ENCODE results near the gene KRTAP1-5. TPM values are rescaled to one million over a fixed set of nuclear protein-coding genes. Genes with fewer than 3 reads are reported as not detected.
"Not testable (repeated sequence)": the region's sequence is repeated elsewhere in the genome, so short reads cannot be mapped to it uniquely, and the experiment has no call there.

Gene KRTAP1-5
- total RNA-seq (not detected), polyA plus RNA-seq (0.05 TPM)
- long read RNA-seq, donor 1, result 0 reads
- long read RNA-seq, donor 2, result 0 reads
- long read RNA-seq, donor 3, result 0 reads
- long read RNA-seq, donor 4, result 0 reads
- long read RNA-seq, donor 5, result 0 reads
- long read RNA-seq, donor 6, result 0 reads
- long read RNA-seq, donor 7, result 0 reads
- long read RNA-seq, donor 8, result 0 reads
- long read RNA-seq, donor 9, result 0 reads
- long read RNA-seq, donor 10, result 0 reads

GRCh38 chr17:41026715-41027471 is at the start of gene KRTAP1-5:
Gene KRTAP1-5 (minus strand): TSS chr17:41027208. CDS start chr17:41027155, 53 bp downstream.
- H3K27me3 ChIP-seq (ENCODE audit: control insufficient read depth in 2 of 2, insufficient read depth in 1 of 2, low read length in 1 of 2), result no peaks in the 10 kb centered on the region
- no peak within 1 kb of the TSS for H3K4me3 ChIP-seq (ENCODE audit: low read length in 2 of 2)
- H3K27ac ChIP-seq (ENCODE audit: low read depth in 1 of 2, low read length in 1 of 2), result no peak within 1 kb of the TSS
- WGBS, result 93% methylated on average over 9 of the region's 9 CpGs
- no peak for DNase-seq (ENCODE audit: low read depth in 6 of 9, low spot score in 9 of 9)
- no peaks in the 10 kb centered on the region for H3K4me1 ChIP-seq (ENCODE audit: control insufficient read depth in 2 of 2, insufficient read depth in 2 of 2, low read length in 2 of 2)
- H3K36me3 ChIP-seq (ENCODE audit: control insufficient read depth in 2 of 2, insufficient read depth in 2 of 2, low read length in 1 of 2), result no peaks in the 10 kb centered on the region
- H3K9me3 ChIP-seq (ENCODE audit: control insufficient read depth in 2 of 2, insufficient read depth in 1 of 2, low read length in 1 of 2), result no peaks in the 10 kb centered on the region

- H3K4me3 ChIP-seq (ENCODE audit: low read length in 2 of 2), result no peak overlapping the region
- DNase-seq (ENCODE audit: low read depth in 6 of 9, low spot score in 9 of 9), result no peak
These were observed 49.8 kb upstream of the KRTAP1-5 start for GRCh38 chr17:41076788-41077187.

GRCh38 chr17:41073676-41074075 is 46.7 kb upstream of the KRTAP1-5 start:
- Histone ChIP-seq H3K4me1 (ENCODE audit: control insufficient read depth in 2 of 2, insufficient read depth in 2 of 2, low read length in 2 of 2) (no peaks in the 10 kb centered on the region), H3K27me3 (ENCODE audit: control insufficient read depth in 2 of 2, insufficient read depth in 1 of 2, low read length in 1 of 2) (no peaks in the 10 kb centered on the region), H3K4me3 (ENCODE audit: low read length in 2 of 2) (no peak overlapping the region), H3K9me3 (ENCODE audit: control insufficient read depth in 2 of 2, insufficient read depth in 1 of 2, low read length in 1 of 2) (no peaks in the 10 kb centered on the region), H3K27ac (ENCODE audit: low read depth in 1 of 2, low read length in 1 of 2) (no peak overlapping the region), H3K36me3 (ENCODE audit: control insufficient read depth in 2 of 2, insufficient read depth in 2 of 2, low read length in 1 of 2) (no peaks in the 10 kb centered on the region)
- 94% methylated on average over 2 of the region's 2 CpGs for WGBS
- no peak for DNase-seq (ENCODE audit: low read depth in 6 of 9, low spot score in 9 of 9)

More at GRCh38 chr17:41076788-41077187, 49.8 kb upstream of the KRTAP1-5 start:
- no peak overlapping the region for H3K27ac ChIP-seq (ENCODE audit: low read depth in 1 of 2, low read length in 1 of 2)
- no peaks in the 10 kb centered on the region for H3K36me3 ChIP-seq (ENCODE audit: control insufficient read depth in 2 of 2, insufficient read depth in 2 of 2, low read length in 1 of 2)
- H3K4me1 ChIP-seq (ENCODE audit: control insufficient read depth in 2 of 2, insufficient read depth in 2 of 2, low read length in 2 of 2), result no peaks in the 10 kb centered on the region
- no peaks in the 10 kb centered on the region for H3K27me3 ChIP-seq (ENCODE audit: control insufficient read depth in 2 of 2, insufficient read depth in 1 of 2, low read length in 1 of 2)
- no peaks in the 10 kb centered on the region for H3K9me3 ChIP-seq (ENCODE audit: control insufficient read depth in 2 of 2, insufficient read depth in 1 of 2, low read length in 1 of 2)

- no peak for DNase-seq (ENCODE audit: low read depth in 6 of 9, low spot score in 9 of 9)
- 97% methylated on average over 5 of the region's 5 CpGs for WGBS
- Histone ChIP-seq H3K4me3 (ENCODE audit: low read length in 2 of 2) (no peak overlapping the region), H3K27me3 (ENCODE audit: control insufficient read depth in 2 of 2, insufficient read depth in 1 of 2, low read length in 1 of 2) (no peaks in the 10 kb centered on the region), H3K9me3 (ENCODE audit: control insufficient read depth in 2 of 2, insufficient read depth in 1 of 2, low read length in 1 of 2) (no peaks in the 10 kb centered on the region), H3K36me3 (ENCODE audit: control insufficient read depth in 2 of 2, insufficient read depth in 2 of 2, low read length in 1 of 2) (no peaks in the 10 kb centered on the region), H3K27ac (ENCODE audit: low read depth in 1 of 2, low read length in 1 of 2) (no peak overlapping the region), H3K4me1 (ENCODE audit: control insufficient read depth in 2 of 2, insufficient read depth in 2 of 2, low read length in 2 of 2) (no peaks in the 10 kb centered on the region)
These were observed 44.8 kb upstream of the KRTAP1-5 start for GRCh38 chr17:41071606-41072360.

- Histone ChIP-seq H3K4me3 (ENCODE audit: low read length in 2 of 2) (no peak overlapping the region), H3K27ac (ENCODE audit: low read depth in 1 of 2, low read length in 1 of 2) (no peak overlapping the region), H3K36me3 (ENCODE audit: control insufficient read depth in 2 of 2, insufficient read depth in 2 of 2, low read length in 1 of 2) (no peaks in the 10 kb centered on the region), H3K4me1 (ENCODE audit: control insufficient read depth in 2 of 2, insufficient read depth in 2 of 2, low read length in 2 of 2) (no peaks in the 10 kb centered on the region), H3K9me3 (ENCODE audit: control insufficient read depth in 2 of 2, insufficient read depth in 1 of 2, low read length in 1 of 2) (no peaks in the 10 kb centered on the region), H3K27me3 (ENCODE audit: control insufficient read depth in 2 of 2, insufficient read depth in 1 of 2, low read length in 1 of 2) (no peaks in the 10 kb centered on the region)
- 64% methylated on average over 3 of the region's 3 CpGs for whole genome bisulfite sequencing
- no peak for DNase-seq (ENCODE audit: low read depth in 6 of 9, low spot score in 9 of 9)
These were observed 42.0 kb upstream of the KRTAP1-5 start for GRCh38 chr17:41069031-41069430.

GRCh38 chr17:41067281-41067680 is 40.3 kb upstream of the KRTAP1-5 start:
- Histone ChIP-seq H3K4me1 (ENCODE audit: control insufficient read depth in 2 of 2, insufficient read depth in 2 of 2, low read length in 2 of 2) (no peaks in the 10 kb centered on the region), H3K27me3 (ENCODE audit: control insufficient read depth in 2 of 2, insufficient read depth in 1 of 2, low read length in 1 of 2) (no peaks in the 10 kb centered on the region), H3K4me3 (ENCODE audit: low read length in 2 of 2) (no peak overlapping the region), H3K27ac (ENCODE audit: low read depth in 1 of 2, low read length in 1 of 2) (no peak overlapping the region), H3K36me3 (ENCODE audit: control insufficient read depth in 2 of 2, insufficient read depth in 2 of 2, low read length in 1 of 2) (no peaks in the 10 kb centered on the region), H3K9me3 (ENCODE audit: control insufficient read depth in 2 of 2, insufficient read depth in 1 of 2, low read length in 1 of 2) (no peaks in the 10 kb centered on the region)
- DNase-seq (ENCODE audit: low read depth in 6 of 9, low spot score in 9 of 9), result no peak

GRCh38 chr17:41065829-41066624 is 39.0 kb upstream of the KRTAP1-5 start, which contains the start of gene KRTAP2-4:
Gene KRTAP2-4 (minus strand): TSS chr17:41065879. CDS start chr17:41065845, 34 bp downstream.
- Histone ChIP-seq H3K27me3 (ENCODE audit: control insufficient read depth in 2 of 2, insufficient read depth in 1 of 2, low read length in 1 of 2) (no peaks in the 10 kb centered on the region), H3K27ac (ENCODE audit: low read depth in 1 of 2, low read length in 1 of 2) (no peak within 1 kb of the TSS), H3K4me1 (ENCODE audit: control insufficient read depth in 2 of 2, insufficient read depth in 2 of 2, low read length in 2 of 2) (no peaks in the 10 kb centered on the region), H3K9me3 (ENCODE audit: control insufficient read depth in 2 of 2, insufficient read depth in 1 of 2, low read length in 1 of 2) (no peaks in the 10 kb centered on the region), H3K36me3 (ENCODE audit: control insufficient read depth in 2 of 2, insufficient read depth in 2 of 2, low read length in 1 of 2) (no peaks in the 10 kb centered on the region), H3K4me3 (ENCODE audit: low read length in 2 of 2) (no peak within 1 kb of the TSS)
- WGBS, result 93% methylated on average over 6 of the region's 6 CpGs
- DNase-seq (ENCODE audit: low read depth in 6 of 9, low spot score in 9 of 9), result no peak

- not testable (repeated sequence) for H3K27ac ChIP-seq (ENCODE audit: low read depth in 1 of 2, low read length in 1 of 2); H3K4me1 ChIP-seq (ENCODE audit: control insufficient read depth in 2 of 2, insufficient read depth in 2 of 2, low read length in 2 of 2); H3K9me3 ChIP-seq (ENCODE audit: control insufficient read depth in 2 of 2, insufficient read depth in 1 of 2, low read length in 1 of 2); H3K4me3 ChIP-seq (ENCODE audit: low read length in 2 of 2); DNase-seq (ENCODE audit: low read depth in 6 of 9, low spot score in 9 of 9); H3K27me3 ChIP-seq (ENCODE audit: control insufficient read depth in 2 of 2, insufficient read depth in 1 of 2, low read length in 1 of 2); H3K36me3 ChIP-seq (ENCODE audit: control insufficient read depth in 2 of 2, insufficient read depth in 2 of 2, low read length in 1 of 2)
- 93% methylated on average over 7 of the region's 16 CpGs for WGBS
These were observed 38.1 kb upstream of the KRTAP1-5 start for GRCh38 chr17:41065016-41065689.
